GM19238 (cell line): ENCODE data around the gene SLC25A24.
A peak's percentile ranks its signal among the peaks of the same experiment; 100 is the strongest.
"Not testable (repeated sequence)": the region's sequence is repeated elsewhere in the genome, so short reads cannot be mapped to it uniquely, and the experiment has no call there.

Source experiments
- DNase-seq: peaks from one replicate; pipeline ENCODE4 v3.0.0; 2011; ENCODE audit warnings: low spot score; ENCODE audit not compliant: insufficient read length

The SLC25A24 gene

DNA sequence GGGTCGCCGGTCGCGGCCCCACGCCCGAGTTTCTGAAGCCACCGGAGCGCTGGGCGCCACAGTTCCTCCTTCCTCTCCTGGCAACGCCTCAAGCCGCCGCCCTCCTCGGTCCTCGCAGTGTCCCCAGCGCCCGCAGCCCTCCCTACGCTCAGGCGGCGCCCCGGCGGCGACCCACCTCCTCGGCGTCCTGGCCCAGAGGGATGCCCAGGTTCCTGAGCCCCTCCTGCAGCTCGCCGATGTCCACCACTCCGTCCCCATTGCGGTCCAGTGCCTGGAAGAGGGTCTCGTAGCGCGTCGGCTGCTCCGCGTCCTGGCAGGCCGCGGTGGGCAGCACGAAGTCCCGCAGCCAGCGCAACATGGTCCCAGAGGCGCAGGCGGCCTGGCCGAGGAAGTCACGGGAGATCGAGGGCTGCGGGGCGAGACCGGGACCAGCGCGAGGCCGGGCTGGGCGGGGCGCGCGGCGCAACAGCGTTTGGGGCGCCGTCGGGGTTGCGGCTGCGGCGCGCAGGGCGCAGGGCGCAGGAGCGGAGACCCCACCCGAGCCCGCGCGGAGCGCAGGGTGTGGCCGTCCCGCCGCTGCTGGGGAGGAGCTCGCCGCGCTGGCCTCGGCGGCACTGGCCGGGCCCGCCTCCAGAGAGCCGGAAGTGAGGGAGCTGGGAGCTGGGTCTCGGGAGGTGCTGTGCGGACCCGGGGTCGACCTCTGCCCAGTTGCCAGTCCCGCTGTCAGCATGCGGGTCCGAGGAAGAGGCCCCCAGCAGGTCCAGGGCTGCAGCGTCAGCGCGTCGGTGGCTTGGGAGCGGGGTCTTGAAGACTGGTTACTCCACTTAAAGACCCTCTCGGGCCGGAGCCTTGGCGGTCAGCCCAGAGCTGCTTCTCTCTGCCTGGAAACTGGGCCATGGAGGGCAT, at the start of gene SLC25A24:
SLC25A24 (minus strand) TSS at position 563 of the 906 bp plus-strand sequence; CDS start at position 358, 205 bp downstream.
- peak; percentile 13 for DNase-seq

DNA sequence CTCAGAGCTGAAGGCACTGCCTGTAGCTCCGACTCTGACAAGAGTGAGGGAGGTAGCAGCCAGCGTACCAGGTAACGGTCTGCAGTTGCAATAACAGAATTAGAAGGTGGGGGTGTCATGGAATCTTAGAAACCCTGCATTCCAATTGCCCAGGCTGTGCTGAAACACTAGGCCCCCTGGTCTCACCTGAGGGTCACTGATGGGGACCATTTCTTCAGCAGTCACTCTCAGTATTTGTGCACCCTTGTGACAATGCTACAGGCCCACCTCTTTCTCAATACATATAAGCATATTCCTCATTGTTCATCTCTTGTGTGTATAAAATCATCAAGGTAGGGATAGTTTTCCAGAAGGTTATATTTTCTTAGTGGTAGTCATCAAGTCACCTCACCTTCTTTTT, 43.8 kb upstream of the SLC25A24 start, which contains the start of gene NBPF4:
NBPF4 (minus strand) TSS at position 101 of the 400 bp plus-strand sequence. CDS start 315 bp downstream, outside the sequence.
- DNase-seq: not testable (repeated sequence)

DNA sequence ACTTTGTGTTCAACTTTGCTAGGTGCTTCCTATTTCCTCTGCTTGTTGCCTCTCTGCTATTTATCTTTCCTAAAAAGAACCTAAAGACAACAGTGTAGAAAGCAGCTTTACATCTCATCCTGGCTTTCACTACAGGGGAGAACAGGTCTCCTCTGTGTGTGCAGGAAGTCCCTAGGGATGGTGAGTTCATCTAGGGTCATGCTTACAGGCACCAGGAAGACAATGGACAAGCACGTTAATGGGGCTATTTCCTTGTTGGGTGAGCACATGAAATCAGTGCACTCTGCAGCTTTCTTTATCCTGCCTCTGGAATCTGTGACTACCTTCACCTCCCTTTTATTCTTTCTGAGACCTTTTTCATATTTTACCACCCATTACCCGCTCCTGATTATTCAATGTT, 39.3 kb upstream of the SLC25A24 start:
- not testable (repeated sequence) for DNase-seq

DNA sequence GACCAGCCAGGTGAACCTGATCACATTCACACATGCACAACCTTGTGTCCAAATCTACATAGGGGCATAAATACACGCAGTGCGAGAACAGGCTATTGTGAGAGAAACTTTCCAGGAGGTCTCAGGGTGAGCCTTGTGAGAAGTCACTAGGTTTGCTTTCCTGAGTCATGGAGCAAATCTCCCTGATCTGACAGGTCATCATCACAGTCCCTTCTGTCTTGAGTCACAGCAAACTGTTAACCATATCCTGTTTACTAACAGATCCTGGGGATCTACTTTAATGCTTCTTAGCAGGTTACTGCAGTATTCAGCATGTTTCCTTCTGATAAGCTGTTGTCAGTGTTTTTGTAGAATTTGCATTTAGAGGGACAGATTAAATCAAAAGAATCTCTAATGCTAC, 35.2 kb upstream of the SLC25A24 start:
- not testable (repeated sequence) for DNase-seq

DNA sequence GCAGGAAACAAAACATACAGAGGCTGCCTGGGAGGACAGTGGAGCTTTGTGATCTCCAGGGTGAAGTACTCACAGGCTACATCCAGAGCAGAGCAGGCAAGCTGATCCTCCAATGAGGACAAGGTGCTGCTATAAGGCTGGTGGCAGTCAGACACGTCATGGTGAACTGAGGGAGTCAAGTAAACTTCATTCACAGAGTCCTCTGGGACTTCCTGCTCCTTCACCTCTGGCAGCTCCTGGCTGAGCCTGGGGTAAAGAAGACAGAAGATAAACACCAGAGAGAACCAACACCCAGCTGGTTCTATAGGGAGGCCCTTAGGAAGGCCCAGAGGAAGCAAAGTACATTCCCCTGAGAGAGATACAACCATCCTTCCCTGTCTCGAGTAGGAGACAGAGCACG, 32.0 kb upstream of the SLC25A24 start:
- not testable (repeated sequence) for DNase-seq

DNA sequence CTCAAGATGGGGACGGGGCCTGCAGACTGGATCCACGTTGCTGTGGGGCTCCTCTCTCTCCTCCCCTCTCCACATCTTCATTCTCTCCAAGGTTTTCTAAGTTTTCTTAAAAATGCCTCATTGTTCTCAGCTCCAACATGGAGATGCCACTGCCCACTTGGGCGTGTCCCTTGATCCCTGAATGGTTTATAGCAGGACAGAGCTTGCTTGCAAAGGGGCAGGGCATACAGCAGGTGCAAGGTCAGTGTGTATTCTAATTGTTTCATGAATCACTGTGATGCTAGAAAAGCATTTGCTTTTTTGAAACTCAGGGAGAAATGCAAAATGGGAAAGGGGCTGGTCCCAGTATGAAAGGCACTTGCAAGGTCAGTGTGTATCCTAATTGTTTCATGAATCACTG, 29.8 kb upstream of the SLC25A24 start:
- DNase-seq: not testable (repeated sequence)

DNA sequence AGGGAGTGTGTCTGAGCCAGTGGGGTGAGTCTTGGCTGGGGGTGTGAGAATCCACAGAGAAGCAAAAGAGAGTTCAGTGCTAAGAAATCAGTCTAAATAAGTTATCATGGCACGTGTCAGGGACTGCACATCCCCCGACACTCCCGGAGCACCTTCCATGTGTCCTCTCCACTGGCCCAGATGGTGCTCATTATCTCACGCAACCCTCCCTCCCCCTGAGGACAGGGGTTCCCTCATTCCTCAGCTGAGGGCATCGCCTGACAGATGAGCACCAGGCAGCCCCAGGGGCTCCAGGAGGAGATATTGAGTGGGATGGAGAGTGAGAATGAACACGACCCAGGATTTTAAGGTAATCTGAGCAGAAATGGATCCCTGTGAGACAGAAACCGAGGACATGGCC, 27.6 kb upstream of the SLC25A24 start:
- not testable (repeated sequence) for DNase-seq

DNA sequence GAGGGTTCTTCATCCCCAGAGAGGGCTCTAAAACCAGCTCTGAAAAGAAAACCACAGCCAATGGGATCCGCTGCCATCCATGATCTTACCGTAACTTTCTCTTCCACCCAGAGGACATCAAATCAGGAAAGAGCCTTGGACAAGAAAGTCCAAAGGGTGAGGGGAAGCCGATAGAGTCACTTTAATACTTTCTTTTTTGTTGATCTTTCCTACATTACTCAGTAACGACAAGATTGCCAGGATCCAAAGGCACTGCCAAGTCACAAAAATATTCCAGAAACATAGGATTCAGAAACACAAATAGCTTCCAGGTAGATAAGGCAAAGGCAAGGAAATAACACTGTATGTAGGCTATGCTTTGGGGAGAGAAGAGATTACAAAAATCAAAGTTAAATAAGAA, 26.7 kb upstream of the SLC25A24 start:
- not testable (repeated sequence) for DNase-seq

DNA sequence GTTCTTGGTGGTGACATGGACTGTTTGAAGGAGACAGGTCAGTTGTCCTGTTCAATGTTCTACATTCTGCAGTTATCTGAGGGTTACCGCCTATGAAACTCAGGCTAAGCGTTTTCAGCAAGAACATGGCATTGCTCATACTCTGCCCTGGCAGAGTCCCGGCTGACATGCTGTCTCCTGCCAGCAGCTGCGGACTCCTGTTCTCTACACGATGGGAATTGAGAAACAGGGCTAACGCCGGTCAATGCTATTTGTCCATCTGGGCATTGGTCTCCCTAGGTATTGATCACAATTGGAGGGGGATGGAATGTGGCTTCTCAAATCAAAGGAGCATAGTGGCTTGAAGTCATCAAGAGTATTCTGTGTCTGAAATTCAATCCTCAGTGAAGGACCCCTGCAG, 23.1 kb upstream of the SLC25A24 start:
- DNase-seq: not testable (repeated sequence)

DNA sequence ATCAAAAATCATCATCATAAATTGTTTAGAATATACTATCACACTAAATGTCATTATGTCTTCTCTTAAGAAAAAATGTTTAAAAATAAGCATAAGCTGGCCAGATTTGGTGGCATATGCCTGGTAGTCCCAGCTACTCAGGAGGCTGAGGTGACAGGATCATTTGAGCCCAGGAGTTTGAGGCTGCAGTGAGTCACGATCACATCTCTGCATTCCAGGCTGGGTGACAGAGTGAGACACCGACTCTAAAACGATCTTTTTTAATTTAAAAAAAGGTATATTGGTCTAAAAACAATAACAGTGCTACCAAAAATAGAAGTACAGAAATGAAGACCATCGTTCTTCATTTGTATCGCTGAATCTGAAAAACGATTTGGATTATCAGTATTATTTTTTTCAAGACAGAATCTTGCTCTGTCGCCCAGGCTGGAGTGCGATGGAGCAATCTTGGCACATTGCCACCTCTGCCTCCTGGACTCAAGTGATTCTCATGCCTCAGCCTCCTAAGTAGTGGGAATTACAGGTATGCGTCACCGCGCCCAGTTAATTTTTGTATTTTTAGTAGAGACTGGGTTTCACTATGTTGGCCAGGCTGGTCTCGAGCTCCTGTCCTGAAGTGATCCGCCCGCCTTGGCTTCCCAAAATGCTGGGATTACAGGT, 17.5 kb upstream of the SLC25A24 start:
- not testable (repeated sequence) for DNase-seq

DNA sequence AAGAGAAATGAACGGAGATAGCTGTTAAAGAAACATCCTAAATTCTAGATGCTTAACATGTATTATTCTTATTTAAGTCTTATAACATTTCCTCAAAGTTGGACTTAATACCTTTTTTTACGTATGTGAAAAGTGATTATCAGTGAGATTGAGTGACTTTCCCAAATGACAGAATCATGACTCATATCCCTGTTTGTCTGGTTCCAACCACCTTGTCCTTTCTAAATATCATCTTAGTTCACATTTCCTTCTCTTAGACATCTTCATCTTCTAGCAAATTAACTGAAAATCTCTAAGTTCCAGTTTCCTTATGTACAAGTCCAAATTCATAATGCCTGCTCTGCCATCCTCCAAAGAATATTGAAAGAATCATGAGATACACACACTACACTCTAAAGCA, 16.9 kb upstream of the SLC25A24 start:
- DNase-seq: not testable (repeated sequence)

DNA sequence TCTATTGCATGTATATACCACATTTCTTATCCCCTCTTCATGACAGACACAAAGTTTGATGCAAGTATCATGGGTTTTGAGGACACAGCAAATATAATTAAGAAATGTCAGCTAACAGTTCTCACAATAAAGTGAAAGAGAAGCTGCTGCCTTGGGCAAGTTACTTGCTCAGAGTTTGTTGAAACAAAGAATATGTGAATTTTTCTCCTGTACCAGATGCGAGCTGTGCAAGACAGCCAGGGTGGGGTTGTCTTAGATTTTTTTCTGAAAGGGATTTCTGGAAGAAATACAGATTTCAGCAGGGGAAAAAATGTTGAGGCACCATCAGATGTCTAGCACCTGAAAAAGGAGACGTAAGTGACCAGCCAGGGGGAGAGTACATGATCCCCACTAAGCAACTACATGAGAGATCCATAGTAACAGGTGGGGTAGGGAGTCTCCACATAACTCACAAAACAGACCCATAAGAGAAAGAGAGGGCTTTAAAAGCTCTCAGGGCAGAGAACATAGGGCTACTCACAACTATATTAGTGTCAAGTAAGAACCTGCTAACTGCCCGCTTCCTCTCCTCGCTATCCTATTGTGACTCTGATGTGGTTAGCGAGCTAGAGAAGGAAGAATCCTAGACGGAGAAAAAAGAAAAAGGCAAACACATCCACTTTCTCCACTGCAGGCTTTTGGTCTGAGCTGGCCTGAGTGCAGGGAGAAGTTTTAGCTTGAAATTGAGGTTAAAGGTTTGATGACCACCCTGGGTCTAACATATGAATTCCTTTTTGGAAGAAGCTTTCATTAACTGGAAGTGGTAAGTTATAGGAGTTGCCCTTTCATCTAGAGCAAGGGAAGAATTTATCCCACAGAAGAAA, 16.1 kb upstream of the SLC25A24 start:
- not testable (repeated sequence) for DNase-seq

DNA sequence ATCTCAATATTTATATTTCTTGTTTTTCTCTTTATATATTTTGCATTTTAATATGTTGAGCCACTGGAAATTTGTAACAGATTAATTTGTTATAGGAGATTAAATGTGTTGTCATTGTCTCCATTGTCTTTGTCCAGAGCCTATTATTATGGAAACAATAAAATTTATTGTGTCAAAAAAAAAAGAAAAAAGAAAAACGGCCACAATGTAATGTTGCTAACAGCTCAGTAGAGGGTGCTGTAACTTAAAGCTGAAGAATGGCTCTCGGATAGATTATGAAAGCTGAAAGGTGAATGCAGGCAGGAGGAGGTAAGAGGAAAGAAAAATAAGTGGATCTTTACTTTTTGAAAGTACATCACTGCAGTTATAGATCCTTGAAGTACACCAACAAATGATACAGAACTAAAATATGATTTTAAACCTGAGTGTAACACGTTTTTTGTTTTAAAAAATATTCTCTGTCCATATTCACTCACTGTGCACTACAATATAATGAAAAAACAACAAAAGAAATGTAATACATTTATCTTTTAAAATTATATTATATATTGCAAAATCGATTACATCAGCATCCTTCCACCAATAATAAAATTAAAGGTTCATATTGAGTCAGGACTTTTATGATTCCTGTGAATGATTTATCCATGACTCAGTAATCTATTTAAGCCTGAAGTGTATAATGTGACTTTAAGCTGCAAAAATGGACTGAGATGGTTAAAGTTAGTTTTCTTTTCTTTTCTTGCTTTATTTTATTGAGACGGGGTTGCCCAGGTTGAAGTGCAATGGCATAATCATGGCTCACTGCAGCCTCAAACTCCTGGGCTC, 14.7 kb upstream of the SLC25A24 start:
- not testable (repeated sequence) for DNase-seq

DNA sequence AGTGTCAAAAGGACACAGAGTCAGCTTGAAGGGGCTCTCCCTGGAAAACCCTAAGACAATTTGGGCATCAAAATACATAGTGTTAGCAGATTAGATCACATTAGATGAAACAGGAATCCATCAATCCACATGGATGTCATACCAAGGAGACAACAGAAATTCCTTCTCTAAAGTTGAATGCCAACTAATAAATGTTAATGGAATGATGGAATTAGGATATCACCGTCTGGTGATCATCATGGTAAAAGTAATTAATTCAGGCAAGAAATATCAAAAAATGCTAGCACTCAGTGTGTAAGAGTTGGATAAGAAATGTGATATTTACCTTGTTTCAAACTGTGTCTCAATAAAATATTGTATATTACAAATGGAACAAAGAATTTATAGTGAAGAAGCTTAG, 10.9 kb upstream of the SLC25A24 start:
- no peak for DNase-seq

DNA sequence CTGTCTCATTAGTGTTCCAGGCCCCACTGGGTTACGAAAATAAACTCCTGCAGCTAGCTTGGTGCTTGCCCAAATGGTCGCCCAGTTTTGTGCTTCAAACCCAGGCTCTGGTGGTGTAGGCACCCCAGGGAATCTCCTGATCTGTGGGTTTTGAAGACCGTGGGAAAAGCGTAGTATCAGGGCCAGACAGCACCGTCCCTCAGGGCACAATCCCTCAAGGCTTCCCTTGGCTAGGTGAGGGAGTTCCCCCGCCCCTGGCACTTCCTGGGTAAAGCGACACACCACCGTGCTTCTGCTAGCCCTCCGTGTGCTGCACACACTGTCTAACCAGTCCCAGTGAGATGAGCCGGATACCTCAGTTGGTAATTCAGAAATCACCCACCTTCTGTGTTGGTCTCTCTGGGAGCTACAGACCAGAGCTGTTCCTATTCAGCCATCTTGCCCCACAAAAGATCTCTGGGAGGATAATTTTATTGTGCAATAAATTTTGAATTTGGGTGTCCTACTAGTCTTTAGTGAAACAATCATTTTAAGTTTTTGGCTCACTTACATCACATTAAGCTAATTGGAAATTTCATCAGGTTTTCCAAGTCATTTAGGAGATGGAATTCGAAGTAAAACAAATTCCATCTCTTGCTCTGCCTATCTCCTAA, 9.4 kb upstream of the SLC25A24 start:
- DNase-seq: no peak

DNA sequence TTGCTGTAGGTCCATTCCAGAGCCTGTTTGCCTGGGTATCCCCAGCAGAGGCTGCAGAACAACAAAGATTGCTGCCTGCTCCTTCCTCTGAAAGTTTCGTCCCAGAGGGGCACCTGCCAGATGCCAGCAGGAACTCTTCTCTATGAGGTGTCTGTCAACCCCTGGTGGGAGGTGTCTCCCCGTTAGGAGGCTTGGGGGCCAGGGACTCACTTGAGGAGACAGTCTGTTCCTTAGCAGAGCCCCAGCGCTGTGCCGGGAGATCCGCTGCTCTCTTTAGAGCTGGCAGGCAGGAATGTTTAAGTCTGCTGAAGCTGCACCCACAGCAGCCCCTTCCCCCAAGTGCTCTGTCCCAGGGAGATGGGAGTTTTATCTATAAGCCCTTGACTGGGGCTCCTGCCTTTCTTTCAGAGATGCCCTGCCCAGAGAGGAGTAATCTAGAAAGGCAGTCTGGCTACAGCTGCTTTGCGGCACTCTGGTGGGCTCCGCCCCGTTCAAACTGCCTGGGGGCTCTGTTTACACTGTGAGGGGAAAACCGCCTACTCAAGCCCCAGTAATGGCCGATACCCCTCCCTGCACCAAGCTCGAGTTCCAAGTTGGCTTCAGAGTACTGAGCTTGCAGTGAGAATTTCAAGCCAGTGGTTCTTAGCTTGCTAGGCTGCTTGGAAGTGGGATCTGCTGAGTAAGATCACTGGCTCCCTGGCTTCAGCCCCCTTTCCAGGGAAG, 8.7 kb upstream of the SLC25A24 start:
- no peak for DNase-seq

DNA sequence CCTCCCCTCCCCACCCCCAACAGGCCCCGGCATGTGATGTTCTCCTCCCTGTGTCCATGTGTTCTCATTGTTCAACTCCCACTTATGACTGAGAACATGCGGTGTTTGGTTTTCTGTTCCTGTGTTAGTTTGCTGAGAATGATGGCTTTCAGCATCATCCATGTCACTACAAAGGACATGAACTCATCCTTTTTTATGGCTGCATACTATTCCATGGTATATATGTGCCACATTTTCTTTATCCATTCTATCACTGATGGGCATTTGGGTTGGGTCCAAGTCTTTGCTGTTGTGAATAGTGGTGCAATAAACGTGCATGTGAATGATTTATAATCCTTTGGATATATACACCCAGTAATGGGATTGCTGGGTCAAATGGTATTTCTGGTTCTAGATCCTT, 3.4 kb upstream of the SLC25A24 start:
- DNase-seq: not testable (repeated sequence)

DNA sequence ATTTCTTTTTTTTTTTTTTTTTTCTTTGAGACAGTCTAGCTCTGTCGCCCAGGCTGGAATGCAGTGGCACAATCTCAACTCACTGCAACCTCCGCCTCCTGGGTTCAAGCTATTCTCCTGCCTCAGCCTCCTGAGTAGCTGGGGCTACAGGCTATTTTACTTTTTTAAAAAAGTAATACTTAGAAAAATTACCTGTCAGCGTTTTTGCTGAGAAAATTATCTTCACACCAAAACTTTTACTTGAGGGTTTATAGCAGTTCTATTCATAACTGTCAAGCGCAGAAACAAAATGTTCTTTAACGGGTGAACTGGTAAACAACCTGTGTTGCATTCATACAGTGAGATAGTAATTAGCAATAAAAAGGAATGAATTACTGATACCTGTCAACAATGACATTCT, 1.5 kb upstream of the SLC25A24 start:
- no peak for DNase-seq

DNA sequence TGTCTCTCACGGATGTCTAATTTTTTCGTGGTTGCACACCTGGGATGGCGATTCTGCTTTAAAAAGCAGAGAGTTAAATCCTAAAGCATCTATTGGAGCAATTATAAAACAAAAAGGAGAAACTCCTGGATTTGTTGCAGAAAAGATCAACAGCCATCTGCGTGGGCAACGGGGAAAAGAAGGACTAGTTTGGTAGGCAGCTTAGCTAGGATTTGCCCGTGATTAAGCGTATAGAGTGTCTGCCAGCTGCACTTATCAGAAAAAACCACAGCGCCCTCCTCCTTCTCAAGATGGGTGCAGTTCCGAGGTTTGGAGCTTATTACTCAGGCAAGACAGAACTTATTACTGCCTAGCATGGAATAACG, 526 bp upstream of the SLC25A24 start:
- DNase-seq: no peak
